K562 (cell line): ENCODE results near the gene DTYMK. TPM values are rescaled to one million over a fixed set of nuclear protein-coding genes. Genes with fewer than 3 reads are reported as not detected.

Experiments
- ETS2 ChIP-seq: IDR thresholded peaks from 2 replicates; pipeline ENCODE4 v1.6.1; 2016; ENCODE audit warnings: borderline replicate concordance, missing genetic modification characterization, mild to moderate bottlenecking, moderate library complexity, missing compliant biosample characterization; ENCODE audit not compliant: poor library complexity, severe bottlenecking
- MEIS2 ChIP-seq: fragments of 450-650 bp; IDR thresholded peaks from 2 replicates; pipeline ENCODE4 v1.6.1; 2014; ENCODE audit warnings: mild to moderate bottlenecking; ENCODE audit not compliant: partially characterized antibody
- NBN ChIP-seq: fragments of 450-650 bp; IDR thresholded peaks from 2 replicates; pipeline ENCODE4 v1.6.1; 2016; ENCODE audit warnings: low read depth, mild to moderate bottlenecking
- NCOA2 ChIP-seq, 2 experiments: fragments of 450-650 bp; IDR thresholded peaks; 2 replicates each; pipeline ENCODE4 v1.6.1; 2018; ENCODE audit warnings: mild to moderate bottlenecking in 2 of 2, moderate library complexity in 1 of 2; ENCODE audit not compliant: partially characterized antibody in 2 of 2
- NCOR1 ChIP-seq: fragments of 450-650 bp; IDR thresholded peaks from 2 replicates; pipeline ENCODE4 v1.6.1; 2016; ENCODE audit warnings: mild to moderate bottlenecking, moderate library complexity
- POLR3A ChIP-seq: IDR thresholded peaks from 2 replicates; pipeline ENCODE4 v1.6.1; 2011; ENCODE audit warnings: borderline replicate concordance, mild to moderate bottlenecking, moderate library complexity; ENCODE audit not compliant: insufficient read length, insufficient read depth; ENCODE audit errors: extremely low read depth
- RBFOX2 ChIP-seq: fragments of 200-400 bp; formaldehyde crosslinking; IDR thresholded peaks from 2 replicates; pipeline ENCODE4 v1.6.1; 2017; ENCODE audit warnings: low read depth, mild to moderate bottlenecking, low read length, moderate library complexity
- RBM22 ChIP-seq: fragments of 200-400 bp; formaldehyde crosslinking; IDR thresholded peaks from 2 replicates; pipeline ENCODE4 v1.6.1; 2018; ENCODE audit warnings: low read length, low read depth; ENCODE audit not compliant: poor library complexity, severe bottlenecking
- SP1 ChIP-seq: sonication (generic); formaldehyde crosslinking; IDR thresholded peaks from 2 replicates; pipeline ENCODE4 v1.8.1; 2022; ENCODE audit warnings: mild to moderate bottlenecking, missing genetic modification reagents
- TAF1 ChIP-seq: IDR thresholded peaks from 2 replicates; pipeline ENCODE4 v1.6.1; 2011; ENCODE audit warnings: mild to moderate bottlenecking, low read length, moderate library complexity; ENCODE audit not compliant: insufficient read depth, control insufficient read depth, severe bottlenecking; ENCODE audit errors: extremely low read depth
- TCF7L2 ChIP-seq: fragments of 150-350 bp; IDR thresholded peaks from 2 replicates; pipeline ENCODE4 v1.6.1; 2016; ENCODE audit warnings: low read depth, mild to moderate bottlenecking, low read length, moderate library complexity
- XRCC4 ChIP-seq: IDR thresholded peaks from one replicate; pipeline ENCODE4 v1.6.1; 2011; ENCODE audit not compliant: insufficient read depth, insufficient read length; ENCODE audit errors: extremely low read depth
- ZBTB1 ChIP-seq: sonication (generic); formaldehyde crosslinking; IDR thresholded peaks from 2 replicates; pipeline ENCODE4 v1.8.1; 2023; ENCODE audit warnings: missing genetic modification reagents, low read depth, mild to moderate bottlenecking, borderline replicate concordance
- ZEB2 ChIP-seq: fragments of 450-650 bp; IDR thresholded peaks from 2 replicates; pipeline ENCODE4 v1.6.1; 2016
- ZNF140 ChIP-seq: fragments of 250-450 bp; sonication (Bioruptor Pico); IDR thresholded peaks from 2 replicates; pipeline ENCODE4 v1.8.0; 2021; ENCODE audit warnings: moderate library complexity, mild to moderate bottlenecking, inconsistent platforms
- ZNF23 ChIP-seq: fragments of 250-450 bp; sonication (Bioruptor Pico); IDR thresholded peaks from 2 replicates; pipeline ENCODE4 v1.4.0; 2020; ENCODE audit warnings: mild to moderate bottlenecking
- ZNF232 ChIP-seq: sonication (generic); formaldehyde crosslinking; IDR thresholded peaks from 2 replicates; pipeline ENCODE4 v1.8.0; 2022; ENCODE audit warnings: mild to moderate bottlenecking, missing genetic modification reagents
- ZNF324 ChIP-seq: fragments of 250-450 bp; sonication (Bioruptor Pico); IDR thresholded peaks from 2 replicates; pipeline ENCODE4 v1.4.0; 2020; ENCODE audit warnings: mild to moderate bottlenecking
- ZNF41 ChIP-seq: fragments of 250-450 bp; sonication (Bioruptor Pico); conservative IDR thresholded peaks from 2 replicates; pipeline ENCODE4 v1.4.0; 2020; ENCODE audit warnings: mild to moderate bottlenecking
- ZSCAN29 ChIP-seq: fragments of 450-650 bp; IDR thresholded peaks from 2 replicates; pipeline ENCODE4 v1.6.1; 2017
- polyA plus RNA-seq, 8 experiments: library from polyadenylated mRNA; depleted of rRNA in 4 of 8; stranded (reverse) in 5 of 8; unstranded in 3 of 8; fragments of >200 nt; fragmentation: Nextera tagmentation in 2 of 8; fragmentation: Illumina TruSeq in 1 of 8; extraction: Ambion mirVana in 2 of 8; extraction: Trizol in 1 of 8; gene quantifications; 2 replicates each; pipeline versions ENCODE4 v1.2.1 to v1.2.3, GENCODE V29; 2011 to 2014; ENCODE audit warnings: inconsistent platforms in 1 of 8, missing spikeins in 1 of 8
- total RNA-seq, 7 experiments: library from RNA; depleted of rRNA in 6 of 7; stranded (reverse); fragments of >200 nt in 6 of 7; fragmentation: Illumina TruSeq in 2 of 7; extraction: Trizol in 2 of 7; gene quantifications; 2 replicates each; pipeline versions ENCODE4 v1.2.1 to v1.2.3, GENCODE V29; 2011 to 2021; ENCODE audit warnings: low replicate concordance in 1 of 7
- TF ChIP-seq, protein P1 (sequence below): fragments of 250-450 bp; sonication (Bioruptor Pico); IDR thresholded peaks from 2 replicates; pipeline ENCODE4 v1.5.0; 2021; ENCODE audit warnings: mild to moderate bottlenecking, moderate library complexity
- TF ChIP-seq, protein P2 (sequence below): fragments of 450-650 bp; IDR thresholded peaks from 2 replicates; pipeline ENCODE4 v1.6.1; 2017; ENCODE audit warnings: mild to moderate bottlenecking, moderate library complexity
- TF ChIP-seq, protein P3 (sequence below): fragments of 450-650 bp; formaldehyde crosslinking; IDR thresholded peaks from 2 replicates; pipeline ENCODE4 v1.4.0; 2020; ENCODE audit warnings: mild to moderate bottlenecking, moderate library complexity

Gene DTYMK
- total and polyA plus RNA-seq, 9 of the 15 experiments (the other 6 are each of a cell fraction or from before 2014, with no cell fraction given): 8.2 to 85.0 (median 47.9) TPM

DNA sequence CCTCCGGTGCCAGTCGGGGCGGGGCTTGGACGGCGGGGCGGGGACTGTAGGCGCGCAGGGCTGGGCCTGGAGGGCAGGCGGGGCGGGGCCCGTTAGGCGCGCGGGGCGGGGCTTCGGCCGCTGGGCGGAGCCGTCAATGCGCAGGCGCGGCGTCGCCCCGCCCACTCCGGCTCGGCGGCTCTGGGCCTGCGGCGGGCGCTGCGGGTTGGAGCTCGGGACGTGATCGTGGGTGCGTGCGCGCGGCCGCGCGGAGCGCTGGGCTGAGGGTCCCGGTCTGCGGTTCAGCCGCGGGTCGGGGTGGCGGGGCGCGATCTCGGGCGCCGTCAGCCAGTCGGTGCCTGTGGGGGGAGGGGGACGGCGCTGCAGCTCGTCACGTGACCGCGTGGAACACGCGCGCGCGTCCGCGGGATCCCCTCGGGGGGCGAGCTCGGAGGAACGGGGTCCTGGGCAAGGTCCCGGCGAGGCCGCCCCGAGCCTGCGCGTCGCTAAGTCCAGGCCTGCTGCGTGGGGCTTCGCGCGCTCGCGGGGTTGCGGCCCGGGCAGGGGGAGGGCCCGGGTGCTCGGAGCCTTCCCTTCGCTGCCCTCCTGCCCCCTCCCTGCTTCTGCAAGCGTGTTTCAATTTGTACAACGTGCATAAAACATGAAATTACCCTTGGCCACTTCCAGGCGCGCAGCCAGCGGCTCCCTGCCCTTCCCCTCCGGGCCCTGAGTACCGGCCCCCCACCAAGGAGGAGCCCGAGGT, 48.0 kb upstream of the DTYMK start, which contains the start of gene D2HGDH (continued):
- TF ChIP-seq, protein P1, sequence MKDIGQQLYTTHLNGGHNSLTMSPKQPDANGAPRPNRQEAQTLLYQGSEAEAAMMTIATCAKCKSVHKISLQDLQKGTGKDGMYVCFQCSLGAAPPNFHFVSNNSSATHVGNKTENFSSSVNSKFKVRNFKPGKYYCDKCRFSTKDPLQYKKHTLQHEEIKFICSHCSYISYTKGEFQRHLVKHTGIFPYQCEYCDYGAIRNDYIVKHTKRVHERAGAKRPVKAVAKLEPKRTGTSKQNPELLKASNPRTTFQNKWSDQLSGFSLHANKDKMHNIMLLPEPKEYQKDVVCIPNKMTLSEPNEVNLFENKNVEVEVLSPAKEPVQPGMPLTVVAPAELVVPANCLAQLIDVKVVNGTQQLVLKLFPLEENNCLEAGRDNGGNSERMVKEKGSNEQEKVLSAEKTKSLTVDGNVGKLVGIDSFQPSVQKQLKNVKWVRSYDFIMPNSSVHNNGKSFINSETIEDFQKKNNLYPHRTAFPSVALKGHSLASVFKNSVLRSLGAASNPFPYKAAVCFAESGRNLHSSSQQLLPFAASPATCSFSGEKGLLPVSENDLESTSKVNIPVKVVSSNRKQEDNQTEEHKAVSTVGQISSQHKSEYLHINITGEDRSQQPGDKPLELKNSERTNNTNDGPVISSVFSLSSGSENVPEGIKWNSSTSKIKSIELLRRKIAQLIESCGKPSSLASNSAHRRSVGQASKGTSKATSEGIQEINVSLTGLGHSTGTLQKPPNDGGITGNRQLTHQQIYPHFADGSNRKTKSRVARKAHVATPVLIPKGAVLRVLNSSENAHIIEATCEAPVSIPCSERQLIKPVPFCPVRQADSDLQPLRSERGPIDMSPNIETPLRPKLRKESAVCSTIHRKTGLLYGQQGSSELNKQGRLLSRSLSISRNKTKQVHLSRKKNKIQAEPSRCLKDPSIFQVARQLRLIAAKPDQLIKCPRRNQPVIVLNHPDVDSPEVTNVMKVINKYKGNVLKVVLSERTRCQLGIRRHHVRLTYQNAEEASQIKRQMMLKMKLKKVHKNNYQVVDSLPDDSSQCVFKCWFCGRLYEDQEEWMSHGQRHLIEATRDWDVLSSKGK (CRISPR knock-in tag): no peak
- TF ChIP-seq ZEB2 (no peak), ZNF140 (CRISPR knock-in tag) (no peak), TCF7L2 (no peak), ZBTB1 (CRISPR knock-in tag) (no peak), TAF1 (peak; percentile 68), ETS2 (no peak), MEIS2 (peak; percentile 51), ZNF23 (CRISPR knock-in tag) (no peak), POLR3A (no peak), RBM22 (no peak), SP1 (CRISPR knock-in tag) (no peak), NCOR1 (no peak), NBN (no peak), ZSCAN29 (no peak), NCOA2 (IDR thresholded peaks at IDR 0.05; ENCODE audit: partially characterized antibody in 2 of 2) (no peak), ZNF41 (no peak), ZNF232 (CRISPR knock-in tag) (no peak), ZNF324 (CRISPR knock-in tag) (no peak), XRCC4 (no peak), RBFOX2 (peak; percentile 70)
- TF ChIP-seq, protein P2, sequence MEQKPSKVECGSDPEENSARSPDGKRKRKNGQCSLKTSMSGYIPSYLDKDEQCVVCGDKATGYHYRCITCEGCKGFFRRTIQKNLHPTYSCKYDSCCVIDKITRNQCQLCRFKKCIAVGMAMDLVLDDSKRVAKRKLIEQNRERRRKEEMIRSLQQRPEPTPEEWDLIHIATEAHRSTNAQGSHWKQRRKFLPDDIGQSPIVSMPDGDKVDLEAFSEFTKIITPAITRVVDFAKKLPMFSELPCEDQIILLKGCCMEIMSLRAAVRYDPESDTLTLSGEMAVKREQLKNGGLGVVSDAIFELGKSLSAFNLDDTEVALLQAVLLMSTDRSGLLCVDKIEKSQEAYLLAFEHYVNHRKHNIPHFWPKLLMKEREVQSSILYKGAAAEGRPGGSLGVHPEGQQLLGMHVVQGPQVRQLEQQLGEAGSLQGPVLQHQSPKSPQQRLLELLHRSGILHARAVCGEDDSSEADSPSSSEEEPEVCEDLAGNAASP: no peak
- TF ChIP-seq, protein P3, sequence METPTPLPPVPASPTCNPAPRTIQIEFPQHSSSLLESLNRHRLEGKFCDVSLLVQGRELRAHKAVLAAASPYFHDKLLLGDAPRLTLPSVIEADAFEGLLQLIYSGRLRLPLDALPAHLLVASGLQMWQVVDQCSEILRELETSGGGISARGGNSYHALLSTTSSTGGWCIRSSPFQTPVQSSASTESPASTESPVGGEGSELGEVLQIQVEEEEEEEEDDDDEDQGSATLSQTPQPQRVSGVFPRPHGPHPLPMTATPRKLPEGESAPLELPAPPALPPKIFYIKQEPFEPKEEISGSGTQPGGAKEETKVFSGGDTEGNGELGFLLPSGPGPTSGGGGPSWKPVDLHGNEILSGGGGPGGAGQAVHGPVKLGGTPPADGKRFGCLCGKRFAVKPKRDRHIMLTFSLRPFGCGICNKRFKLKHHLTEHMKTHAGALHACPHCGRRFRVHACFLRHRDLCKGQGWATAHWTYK: peak; percentile 48
